Measurements from ENCODE around the gene FOXN4. TPM values are rescaled to one million over a fixed set of nuclear protein-coding genes. Genes with fewer than 3 reads are reported as not detected.

Gene FOXN4
- polyA plus RNA-seq, 3 donors: 1.1 to 1.8 (median 1.3) TPM

GRCh38 chr12:109234012-109234411, 75.1 kb downstream of the FOXN4 start:
- DNase-seq (ENCODE audit: low read depth in 3 of 3, low spot score in 2 of 3): no peak

DNA sequence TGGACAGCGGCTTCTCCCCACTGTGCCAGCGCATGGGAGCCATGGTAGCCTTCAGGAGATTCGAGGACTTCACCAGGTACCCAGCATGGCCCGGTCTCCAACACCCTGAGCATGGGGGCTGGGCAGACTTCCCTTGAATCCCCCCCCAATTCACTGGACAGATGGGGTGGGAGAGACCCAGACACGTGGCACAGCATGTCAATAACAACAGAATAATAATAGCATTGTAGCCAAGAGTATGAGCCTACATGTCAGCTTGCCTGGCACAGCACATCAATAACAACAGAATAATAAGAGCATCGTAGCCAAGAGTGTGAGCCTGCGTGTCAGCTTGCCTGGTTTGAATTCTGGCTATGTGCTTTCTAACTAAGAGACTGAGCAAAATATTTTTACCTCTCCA, 76.4 kb downstream of the FOXN4 start:
- DNase-seq (ENCODE audit: low read depth in 3 of 3, low spot score in 2 of 3): no peak

DNA sequence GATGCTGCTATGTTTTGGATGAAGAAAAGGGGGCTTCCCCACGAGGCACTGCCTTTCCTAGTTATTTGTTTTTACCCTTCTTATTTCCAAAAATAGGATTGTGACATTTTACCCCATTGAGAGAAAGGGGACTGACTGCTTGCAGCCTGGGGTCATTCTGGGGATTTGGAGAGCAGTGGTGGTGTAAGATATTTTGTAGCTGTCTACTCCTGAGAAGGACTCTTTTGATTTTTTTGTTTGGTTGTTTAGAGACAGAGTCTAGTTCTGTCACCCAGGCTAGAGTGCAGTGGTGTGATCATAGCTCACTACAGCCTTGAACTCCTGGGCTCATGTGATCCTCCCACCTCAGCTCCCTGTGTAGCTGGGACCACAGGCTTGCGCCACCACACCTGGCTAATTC, 78.9 kb downstream of the FOXN4 start:
- DNase-seq (ENCODE audit: low read depth in 3 of 3, low spot score in 2 of 3): no peak

GRCh38 chr12:109228664-109229063, 80.4 kb downstream of the FOXN4 start:
- DNase-seq (ENCODE audit: low read depth in 3 of 3, low spot score in 2 of 3): no peak

Other genes with a start within 250 kb of the FOXN4 start
- 10 to 100 TPM; 28.1 to 34.3 (median 31.2) TPM for gene ALKBH2, start 215.8 kb downstream of the FOXN4 start, polyA plus RNA-seq (ENCODE audit: insufficient read length in 3 of 3)
- gene UNG, start 211.7 kb downstream of the FOXN4 start, polyA plus RNA-seq (ENCODE audit: insufficient read length in 3 of 3): 10 to 100 TPM; 65.1 to 67.3 (median 66.1) TPM
- 10 to 100 TPM; 15.5 to 17.3 (median 15.6) TPM for gene ACACB, start 192.7 kb downstream of the FOXN4 start, polyA plus RNA-seq (ENCODE audit: insufficient read length in 3 of 3)
- gene MYO1H, start 38.6 kb upstream of the FOXN4 start, polyA plus RNA-seq (ENCODE audit: insufficient read length in 3 of 3): 1 to 10 TPM; 1.2 to 1.4 (median 1.3) TPM
- 10 to 100 TPM; 46.3 to 49.1 (median 46.6) TPM for gene KCTD10, start 168.0 kb upstream of the FOXN4 start, polyA plus RNA-seq (ENCODE audit: insufficient read length in 3 of 3)
- gene UBE3B, start 168.3 kb upstream of the FOXN4 start, polyA plus RNA-seq (ENCODE audit: insufficient read length in 3 of 3): 10 to 100 TPM; 28.0 to 33.3 (median 28.5) TPM